Placental epithelial cell (primary cell): ENCODE results near the gene ARSD. TPM values are rescaled to one million over a fixed set of nuclear protein-coding genes. Genes with fewer than 3 reads are reported as not detected.

Source experiments
- total RNA-seq: library from RNA; depleted of rRNA; stranded (reverse); fragments of >200 nt; gene quantifications from 2 replicates; pipeline ENCODE4 v1.2.3, GENCODE V29; 2012

ARSD gene
- total RNA-seq = 34.3 and 88.3 TPM in 2 replicates

GRCh38 chrX:2928583-2929434, at the start of gene ARSD:
ARSD (minus strand) TSS chrX:2929339; CDS start chrX:2929275, 64 bp downstream.

Other genes with a start within 250 kb of the ARSD start
- gene CD99, start 238.0 kb downstream of the ARSD start, total RNA-seq = 309 and 442 TPM in 2 replicates
- gene XG, start 177.3 kb downstream of the ARSD start, total RNA-seq = 25.3 and 32.2 TPM in 2 replicates
- gene GYG2, start 100.4 kb downstream of the ARSD start, total RNA-seq = 0.76 and 2.0 TPM in 2 replicates
- 0.11 TPM in 1 of 2 replicates, not detected in the other for gene ARSH, start 77.2 kb upstream of the ARSD start, total RNA-seq
- 0.22 and 2.0 TPM in 2 replicates for gene ARSF, start 112.1 kb upstream of the ARSD start, total RNA-seq